Kidney (tissue), 14 donors: Measurements from ENCODE around the gene TTC19. TPM values are rescaled to one million over a fixed set of nuclear protein-coding genes. Genes with fewer than 3 reads are reported as not detected.

ENCODE experiments used
- DNase-seq, 5 donors: peaks; one replicate each; pipeline ENCODE4 v3.0.0-alpha.2; 2013 to 2020
- FAIRE-seq: peaks from 2 replicates; lab custom pipeline; 2012; peaks lifted over from hg19 to GRCh38; lab: Jason Lieb, UNC
- H3K27ac ChIP-seq, 2 donors: one replicate each; pipeline ENCODE4 v1.7.0; 2013; ENCODE audit warnings: low read depth in 2 of 2, low read length in 2 of 2, inconsistent platforms in 1 of 2
- H3K27me3 ChIP-seq: one replicate; pipeline ENCODE4 v1.7.1; 2013; ENCODE audit warnings: low read length, inconsistent platforms; ENCODE audit not compliant: control insufficient read depth, insufficient read depth
- H3K36me3 ChIP-seq, 3 donors: one replicate each; pipeline versions ENCODE4 v1.7.0 to v1.7.1; 2013; ENCODE audit warnings: low read length in 3 of 3, control low read depth in 1 of 3, inconsistent platforms in 1 of 3; ENCODE audit not compliant: insufficient read depth in 3 of 3, control insufficient read depth in 2 of 3
- H3K4me1 ChIP-seq, 3 donors: one replicate each; pipeline versions ENCODE4 v1.7.0 to v1.7.1; 2013; ENCODE audit warnings: low read length in 3 of 3, inconsistent platforms in 1 of 3, low read depth in 1 of 3; ENCODE audit not compliant: control insufficient read depth in 2 of 3, insufficient read depth in 2 of 3
- H3K4me3 ChIP-seq, 3 donors: one replicate each; pipeline versions ENCODE4 v1.7.0 to v1.8.1; 2013; ENCODE audit warnings: low read length in 3 of 3, control low read depth in 1 of 3, inconsistent platforms in 1 of 3
- H3K9ac ChIP-seq, 3 donors: one replicate each; pipeline versions ENCODE4 v1.7.0 to v1.7.1; 2013; ENCODE audit warnings: low read length in 3 of 3, control low read depth in 1 of 3, inconsistent platforms in 1 of 3
- H3K9me3 ChIP-seq, 3 donors: one replicate each; pipeline versions ENCODE4 v1.7.0 to v1.7.1; 2013; ENCODE audit warnings: low read length in 3 of 3, control low read depth in 1 of 3, inconsistent platforms in 1 of 3; ENCODE audit not compliant: control insufficient read depth in 2 of 3, insufficient read depth in 1 of 3
- intact Hi-C: fragments of 100-400 bp; cut with DNase I; formaldehyde crosslinking; loops from one replicate; pipeline ENCODE4 v1.11.1; 2022
- polyA plus RNA-seq: library from polyadenylated mRNA; stranded (reverse); fragments of 350-450 nt; fragmentation: Illumina TruSeq; extraction: RNeasy Lipid Tissue Mini Kit (QIAGEN cat#74804); gene quantifications from one replicate; pipeline ENCODE4 v1.2.3, GENCODE V29; 2014; ENCODE audit warnings: low read depth, low replicate concordance; ENCODE audit not compliant: insufficient read depth
- total RNA-seq: library from RNA; stranded (reverse); fragmentation: NEBNext Ultra II Directional; extraction: Animal tissue kit (Norgen Biotek cat#: 25700); gene quantifications from one replicate; pipeline ENCODE4 v1.2.1, GENCODE V29; 2021
- TF ChIP-seq, protein P1 (sequence below): IDR thresholded peaks from 3 replicates; pipeline ENCODE4 v1.5.1; 2012; ENCODE audit warnings: mild to moderate bottlenecking, moderate library complexity, borderline replicate concordance; ENCODE audit not compliant: insufficient read depth; ENCODE audit errors: extremely low read depth
- donor health status: control.
- donor health status: control.
- donor health status: control.
- donor health status: control.
- donor health status: control.
- donor health status: DM: yes; HTN: yes; CAD: no.
- donor health status: Normal renal cell carcinoma (clear cell type).

Gene TTC19
- total and polyA plus RNA-seq, 2 donors from 2014 or later: 42.0 to 47.7 TPM

DNA sequence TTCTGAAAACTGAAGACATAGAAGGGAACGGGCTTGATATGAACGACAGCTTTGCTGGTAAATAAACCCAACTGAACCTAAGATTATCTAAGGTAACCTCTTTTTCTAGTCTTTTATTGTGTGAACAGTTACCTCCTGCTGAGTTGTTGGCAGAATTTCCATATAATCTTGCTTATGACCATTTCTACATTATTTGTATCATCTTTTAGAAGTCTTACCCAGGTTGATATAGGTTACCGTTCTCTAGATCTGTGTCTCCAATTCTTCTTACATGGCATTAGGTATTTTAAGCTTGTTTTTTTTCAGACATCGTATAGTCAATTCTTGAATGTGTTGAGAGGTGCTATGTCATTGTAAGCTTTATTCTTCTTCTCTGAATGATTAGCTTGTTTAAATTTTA lies 24.3 kb downstream of the TTC19 start:
- intact Hi-C loops: no loop called here
- FAIRE-seq: no peak
- no peaks in the 10 kb centered on the region for H3K4me1 ChIP-seq

DNA sequence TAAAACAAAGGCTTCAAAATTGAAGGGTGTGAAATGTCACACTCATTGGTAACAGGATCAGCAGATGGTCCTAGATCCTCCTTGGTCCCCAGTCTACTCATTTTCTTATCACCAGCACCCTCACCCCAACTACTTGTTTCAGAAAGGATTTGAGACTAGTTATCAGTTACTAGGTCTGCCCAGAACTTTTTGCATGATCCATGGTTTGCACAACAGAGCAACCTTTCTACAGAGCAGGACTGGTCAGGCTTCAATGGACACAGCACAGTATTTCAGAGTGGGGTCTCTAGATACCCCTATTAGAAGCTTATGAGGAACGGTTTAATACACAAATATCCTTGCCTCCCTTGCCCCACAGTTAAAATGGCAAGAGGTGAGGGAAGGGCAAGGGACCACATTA lies 25.6 kb downstream of the TTC19 start:
- Histone ChIP-seq H3K27ac (no peak overlapping the region), H3K9me3 (no peaks in the 10 kb centered on the region), H3K27me3 (no peaks in the 10 kb centered on the region), H3K36me3 (peaks cover 15 to 60% (median 39%) of the 10 kb centered on the region in 3 donors), H3K4me1 (no peaks in the 10 kb centered on the region), H3K9ac (no peak overlapping the region), H3K4me3 (no peak overlapping the region)
- TF ChIP-seq, protein P1, sequence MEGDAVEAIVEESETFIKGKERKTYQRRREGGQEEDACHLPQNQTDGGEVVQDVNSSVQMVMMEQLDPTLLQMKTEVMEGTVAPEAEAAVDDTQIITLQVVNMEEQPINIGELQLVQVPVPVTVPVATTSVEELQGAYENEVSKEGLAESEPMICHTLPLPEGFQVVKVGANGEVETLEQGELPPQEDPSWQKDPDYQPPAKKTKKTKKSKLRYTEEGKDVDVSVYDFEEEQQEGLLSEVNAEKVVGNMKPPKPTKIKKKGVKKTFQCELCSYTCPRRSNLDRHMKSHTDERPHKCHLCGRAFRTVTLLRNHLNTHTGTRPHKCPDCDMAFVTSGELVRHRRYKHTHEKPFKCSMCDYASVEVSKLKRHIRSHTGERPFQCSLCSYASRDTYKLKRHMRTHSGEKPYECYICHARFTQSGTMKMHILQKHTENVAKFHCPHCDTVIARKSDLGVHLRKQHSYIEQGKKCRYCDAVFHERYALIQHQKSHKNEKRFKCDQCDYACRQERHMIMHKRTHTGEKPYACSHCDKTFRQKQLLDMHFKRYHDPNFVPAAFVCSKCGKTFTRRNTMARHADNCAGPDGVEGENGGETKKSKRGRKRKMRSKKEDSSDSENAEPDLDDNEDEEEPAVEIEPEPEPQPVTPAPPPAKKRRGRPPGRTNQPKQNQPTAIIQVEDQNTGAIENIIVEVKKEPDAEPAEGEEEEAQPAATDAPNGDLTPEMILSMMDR: no peak
- intact Hi-C loops: no loop called here
- DNase-seq: no peak
- FAIRE-seq: no peak

More for the DNA sequence above, 24.3 kb downstream of the TTC19 start:
- no peak for DNase-seq
- Histone ChIP-seq H3K9me3 (no peaks in the 10 kb centered on the region), H3K4me3 (no peak overlapping the region), H3K27ac (no peak overlapping the region), H3K27me3 (no peaks in the 10 kb centered on the region), H3K9ac (no peak overlapping the region), H3K36me3 (peaks cover 12 to 53% (median 35%) of the 10 kb centered on the region in 3 donors)
- TF ChIP-seq, protein P1: no peak

DNA sequence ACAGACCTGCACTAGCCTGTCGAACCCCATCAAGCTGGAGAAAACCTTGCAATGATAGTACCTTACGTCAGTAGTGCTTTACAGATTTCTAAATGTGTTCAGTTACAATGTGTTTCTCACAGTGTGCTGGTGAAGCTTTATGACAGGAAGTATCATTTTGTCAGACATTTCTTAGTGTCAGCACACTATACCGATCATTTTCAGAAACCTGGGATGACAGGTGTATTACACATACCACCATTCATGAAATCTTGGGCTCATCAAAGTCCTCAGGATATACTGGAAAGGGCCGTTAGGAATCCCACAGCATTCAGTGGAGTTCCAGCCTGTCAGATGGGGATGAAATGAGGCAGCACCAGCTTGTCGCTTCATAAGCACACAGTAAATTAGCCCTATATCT lies 27.3 kb downstream of the TTC19 start:
- TF ChIP-seq, protein P1: no peak
- intact Hi-C loops: no loop called here
- peaks cover 15 to 66% (median 37%) of the 10 kb centered on the region in 3 donors for H3K36me3 ChIP-seq
- H3K9me3 ChIP-seq: no peaks in the 10 kb centered on the region
- no peak overlapping the region for H3K4me3 ChIP-seq
- no peak overlapping the region for H3K27ac ChIP-seq
- FAIRE-seq (no peak), DNase-seq (no peak)
- no peak overlapping the region for H3K9ac ChIP-seq
- no peaks in the 10 kb centered on the region for H3K27me3 ChIP-seq
- no peaks in the 10 kb centered on the region for H3K4me1 ChIP-seq
